HCT116 (cell line): ENCODE data around the gene RPS6KA6. TPM values are rescaled to one million over a fixed set of nuclear protein-coding genes. Genes with fewer than 3 reads are reported as not detected.

Experiments
- ATAC-seq: fragments of 200-7000 bp; cut with Tn5 transposase; 2 replicates; pipeline ENCODE4 v1.9.1; 2020; ENCODE audit warnings: mild to moderate bottlenecking, moderate library complexity
- BruUV-seq: library from RNA; stranded (reverse); fragments of 400-500 nt; replicated peaks from 2 replicates; lab custom pipeline; 2021; lab: Mats Ljungman, UMichigan
- CTCF ChIA-PET: fragments of 300-600 bp; sonication (Branson Sonifier 250); formaldehyde crosslinking; loops from one replicate; lab custom pipeline; 2021; ENCODE audit warnings: antibody characterized with exemption; lab: Charles Lee
- POLR2A ChIA-PET: fragments of 300-600, 350-600 bp; sonication (Branson Sonifier 250); formaldehyde crosslinking; loops from one replicate; lab custom pipeline; 2021; ENCODE audit warnings: antibody characterized with exemption; lab: Charles Lee
- RAD21 ChIA-PET, 2 experiments: fragments of 300-600 bp; sonication (Branson Sonifier 250); formaldehyde crosslinking; loops; one replicate each; lab custom pipeline; 2023; ENCODE audit warnings: low total read pairs in 2 of 2; ENCODE audit not compliant: uncharacterized antibody in 2 of 2, unreplicated experiment in 2 of 2, low non-redundant PET in 1 of 2; lab: Charles Lee
- DNase-seq: peaks from one replicate; pipeline ENCODE4 v3.0.0-alpha.2; 2010; ENCODE audit warnings: low read depth, low spot score
- H2AFZ ChIP-seq: fragments of 200-600 bp; shearing (Covaris generic), sonication (generic); 2 replicates; pipeline ENCODE4 v1.6.1; 2017; ENCODE audit warnings: low read depth, mixed run types, mixed read lengths, antibody characterized with exemption, low read length; ENCODE audit not compliant: poor library complexity, severe bottlenecking
- H3K27ac ChIP-seq: 2 replicates; pipeline ENCODE4 v1.5.1; 2012; ENCODE audit warnings: low read depth, low read length
- H3K27me3 ChIP-seq: fragments of 200-600 bp; sonication (generic); 2 replicates; pipeline ENCODE4 v1.6.1; 2016; ENCODE audit warnings: mixed run types, low read length, mixed read lengths; ENCODE audit not compliant: insufficient read depth
- H3K36me3 ChIP-seq, 2 experiments: fragments of 200-500 bp in 1 of 2; fragments of 200-600 bp in 1 of 2; sonication (Bioruptor generic) in 1 of 2; sonication (generic) in 1 of 2; 2 replicates each; pipeline versions ENCODE4 v1.5.1 to v1.6.1; 2014 to 2016; ENCODE audit warnings: low read length in 2 of 2, inconsistent platforms in 1 of 2, mixed read lengths in 1 of 2, mixed run types in 1 of 2; ENCODE audit not compliant: insufficient read depth in 2 of 2, control insufficient read depth in 1 of 2
- H3K4me1 ChIP-seq, 2 experiments: fragments of 200-600 bp in 1 of 2; sonication (generic) in 1 of 2; 2 replicates each; pipeline versions ENCODE4 v1.5.1 to v1.6.1; 2012 to 2017; ENCODE audit warnings: low read length in 2 of 2, inconsistent platforms in 1 of 2, mild to moderate bottlenecking in 1 of 2, mixed read lengths in 1 of 2, mixed run types in 1 of 2, moderate library complexity in 1 of 2; ENCODE audit not compliant: insufficient read depth in 2 of 2, control insufficient read depth in 1 of 2
- H3K4me2 ChIP-seq: fragments of 200-600 bp; sonication (generic); 2 replicates; pipeline ENCODE4 v1.6.1; 2017; ENCODE audit warnings: mixed run types, low read length, mixed read lengths
- H3K4me3 ChIP-seq, 2 experiments: fragments of 200-600 bp in 1 of 2; sonication (generic) in 1 of 2; replicated peaks in 1 of 2; 2 replicates each; pipeline ENCODE4 v1.5.1; 2011 to 2016; ENCODE audit warnings: low read length in 2 of 2, control low read depth in 1 of 2, low read depth in 1 of 2, mild to moderate bottlenecking in 1 of 2, mixed read lengths in 1 of 2, mixed run types in 1 of 2
- H3K79me2 ChIP-seq: fragments of 200-600 bp; sonication (generic); 2 replicates; pipeline ENCODE4 v1.6.1; 2017; ENCODE audit warnings: mild to moderate bottlenecking, mixed run types, low read length, moderate library complexity, mixed read lengths; ENCODE audit not compliant: insufficient read depth
- H3K9ac ChIP-seq: fragments of 200-600 bp; sonication (generic); 2 replicates; pipeline ENCODE4 v1.6.1; 2016; ENCODE audit warnings: low read length, mixed read lengths
- H3K9me2 ChIP-seq: fragments of 200-600 bp; sonication (generic), shearing (Covaris generic); 2 replicates; pipeline ENCODE4 v1.6.1; 2017; ENCODE audit warnings: mixed run types, mild to moderate bottlenecking, moderate library complexity; ENCODE audit not compliant: insufficient read depth
- H3K9me3 ChIP-seq, 2 experiments: fragments of 200-500 bp in 1 of 2; fragments of 200-600 bp in 1 of 2; sonication (Bioruptor generic) in 1 of 2; sonication (generic) in 1 of 2; 2 replicates each; pipeline ENCODE4 v1.6.1; 2014 to 2017; ENCODE audit warnings: low read length in 2 of 2, mixed read lengths in 2 of 2, inconsistent platforms in 1 of 2, low read depth in 1 of 2, mild to moderate bottlenecking in 1 of 2, mixed run types in 1 of 2, moderate library complexity in 1 of 2; ENCODE audit not compliant: control insufficient read depth in 1 of 2, insufficient read depth in 1 of 2
- H4K20me1 ChIP-seq: fragments of 200-600 bp; sonication (generic), shearing (Covaris generic); 2 replicates; pipeline ENCODE4 v1.6.1; 2017; ENCODE audit warnings: mixed run types, mild to moderate bottlenecking, moderate library complexity; ENCODE audit not compliant: insufficient read depth
- CEBPB ChIP-seq: IDR thresholded peaks from 2 replicates; pipeline ENCODE4 v1.6.1; 2012; ENCODE audit warnings: low read depth
- CTCF ChIP-seq, 3 experiments: fragments of 200-600 bp in 1 of 3; sonication (generic) in 1 of 3; IDR thresholded peaks in 2 of 3; conservative IDR thresholded peaks in 1 of 3; 2 replicates each; pipeline ENCODE4 v1.5.1; 2012 to 2017; ENCODE audit warnings: low read depth in 2 of 3, low read length in 2 of 3, antibody characterized with exemption in 1 of 3, borderline replicate concordance in 1 of 3, control low read depth in 1 of 3, mild to moderate bottlenecking in 1 of 3, mixed read lengths in 1 of 3, mixed run types in 1 of 3, moderate library complexity in 1 of 3; ENCODE audit not compliant: insufficient read depth in 1 of 3
- EGR1 ChIP-seq: IDR thresholded peaks from 2 replicates; pipeline ENCODE4 v1.6.1; 2012; ENCODE audit warnings: low read depth
- EZH2 ChIP-seq: fragments of 200-600 bp; sonication (generic); IDR thresholded peaks from 2 replicates; pipeline ENCODE4 v1.6.1; 2017; ENCODE audit warnings: antibody characterized with exemption, mixed run types
- FOSL1 ChIP-seq: IDR thresholded peaks from 2 replicates; pipeline ENCODE4 v1.6.1; 2012; ENCODE audit warnings: low read depth
- POLR2A ChIP-seq: IDR thresholded peaks from 2 replicates; pipeline ENCODE4 v1.7.0; 2011; ENCODE audit warnings: borderline replicate concordance; ENCODE audit not compliant: insufficient read depth, insufficient read length; ENCODE audit errors: extremely low read depth
- POLR2AphosphoS5 ChIP-seq: IDR thresholded peaks from 2 replicates; pipeline ENCODE4 v1.6.1; 2011; ENCODE audit warnings: mild to moderate bottlenecking, low read depth, low read length, moderate library complexity
- RAD21 ChIP-seq: IDR thresholded peaks from 2 replicates; pipeline ENCODE4 v1.6.1; 2012; ENCODE audit warnings: low read depth, mild to moderate bottlenecking
- REST ChIP-seq: IDR thresholded peaks from 2 replicates; pipeline ENCODE4 v1.6.1; 2012; ENCODE audit warnings: low read depth
- SIN3A ChIP-seq: IDR thresholded peaks from 2 replicates; pipeline ENCODE4 v1.6.1; 2012; ENCODE audit warnings: low read depth
- SP1 ChIP-seq: IDR thresholded peaks from 2 replicates; pipeline ENCODE4 v1.6.1; 2012; ENCODE audit warnings: low read depth
- SRF ChIP-seq: IDR thresholded peaks from 2 replicates; pipeline ENCODE4 v1.6.1; 2012; ENCODE audit warnings: low read depth
- TCF7L2 ChIP-seq: IDR thresholded peaks from 2 replicates; pipeline ENCODE4 v1.7.0; 2011; ENCODE audit warnings: borderline replicate concordance, inconsistent platforms; ENCODE audit not compliant: insufficient read depth, insufficient read length; ENCODE audit errors: extremely low read depth
- ZBTB33 ChIP-seq: IDR thresholded peaks from 2 replicates; pipeline ENCODE4 v1.6.1; 2011; ENCODE audit warnings: mild to moderate bottlenecking, low read length, moderate library complexity; ENCODE audit not compliant: insufficient replicate concordance; ENCODE audit errors: extremely low read depth
- ZFX ChIP-seq: fragments of 450-650 bp; IDR thresholded peaks from 2 replicates; pipeline ENCODE4 v1.6.1; 2017
- intact Hi-C: fragments of 100-400 bp; cut with micrococcal nuclease; formaldehyde crosslinking; loops from 2 replicates; pipeline ENCODE4 v1.10.0; 2022
- total RNA-seq: library from RNA; stranded (reverse); gene quantifications from one replicate; pipeline ENCODE4 v1.2.1, GENCODE V29; 2021; ENCODE audit not compliant: unreplicated experiment

Gene RPS6KA6
- total RNA-seq, 1 experiment from 2014 or later = not detected

GRCh38 chrX:84175958-84176357, 12.0 kb downstream of the RPS6KA6 start:
- Histone ChIP-seq H3K36me3 (no peaks in the 10 kb centered on the region), H3K27me3 (no peaks in the 10 kb centered on the region), H3K4me2 (no peak overlapping the region), H3K4me3 (no peak overlapping the region), H3K79me2 (no peaks in the 10 kb centered on the region), H3K4me1 (no peaks in the 10 kb centered on the region), H3K27ac (no peak overlapping the region), H4K20me1 (no peaks in the 10 kb centered on the region), H3K9ac (no peak overlapping the region), H2AFZ (no peak overlapping the region), H3K9me2 (no peaks in the 10 kb centered on the region), H3K9me3 (no peaks in the 10 kb centered on the region)
- BruUV-seq = no TSS peak
- ChIA-PET POLR2A (no interaction called here), RAD21 (no interaction called here), CTCF (no interaction called here)
- no peak for DNase-seq
- intact Hi-C loops = no loop called here
- no peak for ATAC-seq
- TF ChIP-seq SRF = no peak
- no peak for TF ChIP-seq FOSL1
- no peak for TF ChIP-seq CTCF (IDR thresholded peaks at IDR 0.05 in 2 of 3, conservative IDR thresholded peaks at IDR 0.05 in 1 of 3; ENCODE audit: borderline replicate concordance in 1 of 3, insufficient read depth in 1 of 3, low read depth in 2 of 3, low read length in 2 of 3)
- TF ChIP-seq EZH2 = no peak
- no peak for TF ChIP-seq POLR2AphosphoS5
- no peak for TF ChIP-seq EGR1

GRCh38 chrX:84175274-84175673, 12.7 kb downstream of the RPS6KA6 start:
- no peak overlapping the region for H3K4me2 ChIP-seq
- ChIA-PET POLR2A (no interaction called here), CTCF (no interaction called here), RAD21 (no interaction called here)
- no peaks in the 10 kb centered on the region for H3K36me3 ChIP-seq
- no peak overlapping the region for H3K27ac ChIP-seq
- no peak overlapping the region for H3K9ac ChIP-seq
- no TSS peak for BruUV-seq
- H3K79me2 ChIP-seq = no peaks in the 10 kb centered on the region
- no peaks in the 10 kb centered on the region for H3K27me3 ChIP-seq
- DNase-seq (no peak), ATAC-seq (no peak)
- no peak overlapping the region for H3K4me3 ChIP-seq
- no peak overlapping the region for H2AFZ ChIP-seq
- no peaks in the 10 kb centered on the region for H3K9me3 ChIP-seq
- intact Hi-C loops = no loop called here
- H3K4me1 ChIP-seq = no peaks in the 10 kb centered on the region
- no peaks in the 10 kb centered on the region for H4K20me1 ChIP-seq
- H3K9me2 ChIP-seq = no peaks in the 10 kb centered on the region
- TF ChIP-seq ZFX (no peak), CEBPB (no peak), REST (no peak), ZBTB33 (no peak), POLR2A (no peak), RAD21 (no peak), TCF7L2 (no peak), EGR1 (no peak), SRF (no peak), SIN3A (no peak), SP1 (no peak)
